DMS 273 (cell line): Measurements from ENCODE around the gene PAAF1.

Experiments used
- DNase-seq: peaks from one replicate; lab custom pipeline; 2025; ENCODE audit not compliant: unreplicated experiment; lab: John Stamatoyannopoulos, UW

PAAF1 gene

DNA sequence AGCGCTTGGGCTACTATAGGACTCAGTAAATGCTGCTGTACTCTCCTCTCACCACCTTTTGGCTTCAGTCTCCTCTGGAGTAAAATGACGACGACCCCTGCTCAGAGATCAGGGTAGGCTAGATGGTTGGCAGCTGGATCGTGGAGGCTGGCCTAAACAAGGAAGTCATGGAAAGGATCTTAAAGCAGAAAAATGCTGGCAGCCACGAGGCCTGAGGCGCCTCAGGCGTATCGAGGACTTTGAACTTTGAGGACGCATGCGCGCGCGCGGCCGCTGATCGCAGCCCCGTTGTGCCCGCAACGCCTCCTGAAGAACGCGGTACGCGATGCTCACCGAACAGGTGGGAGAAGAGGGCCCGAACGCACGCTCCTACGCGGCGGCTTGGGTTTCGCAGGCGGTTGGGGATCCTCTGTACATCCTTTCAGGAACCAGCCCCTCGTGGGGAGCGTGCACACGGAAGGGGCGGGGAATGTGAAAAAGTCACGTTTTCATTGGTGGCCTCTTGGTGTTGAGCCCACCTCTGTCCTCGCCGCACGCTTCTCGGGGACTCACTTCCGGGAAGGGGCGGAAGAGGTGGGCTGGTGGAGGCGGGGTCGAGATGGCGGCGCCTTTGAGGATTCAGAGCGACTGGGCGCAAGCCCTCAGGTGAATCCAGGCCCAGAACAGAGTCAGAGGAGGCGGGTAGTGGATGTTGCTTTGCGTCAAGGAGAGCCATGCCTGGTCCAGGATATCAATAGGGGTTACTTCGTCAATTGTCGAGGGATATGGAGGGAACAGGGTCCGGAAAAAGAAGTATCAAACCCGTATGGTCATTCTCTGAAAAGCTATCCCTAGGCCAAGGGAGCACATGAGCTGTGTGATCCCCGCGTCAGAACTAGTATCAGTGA, at the start of gene PAAF1, which contains the start of gene COA4:
PAAF1 (plus strand) TSS at position 576 of the 887 bp plus-strand sequence; CDS start at position 599, 23 bp downstream.
COA4 (minus strand) TSS at position 423 of the 887 bp plus-strand sequence. CDS start 3,468 bp downstream, outside the sequence.
- DNase-seq = peak; percentile 99

- DNase-seq = no peak
These were observed 46.5 kb upstream of the PAAF1 start for GRCh38 chr11:73830261-73830660.

DNA sequence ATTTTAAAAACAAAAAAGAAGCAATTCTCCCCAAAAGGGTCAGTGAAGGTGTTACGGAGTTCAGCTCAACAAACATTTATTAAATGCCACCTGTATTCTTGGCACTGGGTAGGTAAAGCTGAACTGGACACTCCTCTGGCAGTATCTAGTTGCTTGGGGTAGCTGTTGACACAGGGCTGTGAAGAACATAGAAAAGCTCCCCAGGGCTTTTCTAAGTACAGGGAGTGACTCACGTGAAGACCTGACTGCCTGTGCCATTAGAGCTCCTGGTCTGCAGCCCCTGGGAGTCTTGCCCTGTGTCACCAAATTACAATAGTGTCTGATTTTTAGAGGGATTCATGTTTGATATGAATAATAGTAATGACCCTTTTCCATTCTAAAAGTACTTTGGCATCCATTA, 43.7 kb upstream of the PAAF1 start:
- no peak for DNase-seq

GRCh38 chr11:73838443-73839122, 38.2 kb upstream of the PAAF1 start:
- no peak for DNase-seq

GRCh38 chr11:73839123-73839457, 37.7 kb upstream of the PAAF1 start:
- DNase-seq = no peak

DNA sequence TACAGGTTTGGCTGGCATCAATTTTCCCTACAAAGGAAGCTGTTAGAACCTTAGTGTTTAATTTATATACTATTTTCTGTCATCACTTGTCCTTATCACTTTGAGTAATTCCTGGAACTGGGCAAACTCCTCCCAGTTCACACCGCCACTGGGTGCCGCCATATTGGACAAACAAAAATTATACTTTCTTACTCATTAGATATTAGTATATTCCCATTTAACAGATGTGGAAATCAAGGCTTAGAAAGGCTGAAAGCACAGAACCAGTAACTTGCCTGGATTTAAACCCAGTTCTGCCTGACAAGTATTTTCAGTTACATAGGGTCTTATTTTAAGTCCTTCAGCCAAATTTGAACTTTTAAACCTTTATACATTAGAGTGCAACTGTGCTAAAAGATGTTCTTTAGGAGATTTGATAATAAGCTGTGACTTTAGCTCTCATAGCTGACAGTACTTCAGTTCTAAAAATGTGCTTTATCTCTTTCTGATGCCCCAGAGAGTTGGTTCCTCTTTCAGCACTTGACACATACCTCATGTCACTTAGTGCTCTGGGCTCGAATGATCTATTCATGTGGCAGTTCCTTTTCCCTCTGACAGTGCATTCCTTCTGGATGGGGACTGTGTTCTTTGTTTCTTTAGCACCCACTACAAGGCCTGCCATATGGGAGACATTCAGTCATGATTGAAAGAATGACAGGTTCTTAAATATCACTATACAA, 25.6 kb upstream of the PAAF1 start:
- DNase-seq = no peak

- no peak for DNase-seq
These were observed 24.8 kb upstream of the PAAF1 start for GRCh38 chr11:73852049-73852448.

GRCh38 chr11:73854680-73855079, 22.1 kb upstream of the PAAF1 start:
- DNase-seq = no peak

- DNase-seq = no peak
These were observed 20.7 kb upstream of the PAAF1 start for GRCh38 chr11:73856031-73856567.

DNA sequence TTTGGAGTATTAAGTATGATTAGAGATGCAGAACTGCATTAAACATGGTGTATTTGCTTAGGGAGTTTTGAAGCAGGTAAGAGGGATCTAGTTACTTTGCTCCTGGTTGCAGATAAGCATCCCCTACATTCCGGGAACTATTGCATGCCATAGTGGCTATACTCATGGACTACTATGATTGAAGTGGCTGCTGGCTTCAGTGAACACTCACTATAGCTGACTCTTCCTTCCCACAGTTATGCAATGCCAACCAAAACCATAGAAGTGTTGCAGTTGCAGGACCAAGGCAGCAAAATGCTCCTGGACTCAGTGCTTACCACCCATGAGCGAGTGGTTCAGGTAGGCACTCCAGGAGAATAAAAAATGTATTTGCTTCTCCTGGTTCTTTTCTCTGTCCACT, 17.1 kb upstream of the PAAF1 start:
- DNase-seq = no peak

GRCh38 chr11:73860202-73860601, 16.6 kb upstream of the PAAF1 start:
- no peak for DNase-seq

DNA sequence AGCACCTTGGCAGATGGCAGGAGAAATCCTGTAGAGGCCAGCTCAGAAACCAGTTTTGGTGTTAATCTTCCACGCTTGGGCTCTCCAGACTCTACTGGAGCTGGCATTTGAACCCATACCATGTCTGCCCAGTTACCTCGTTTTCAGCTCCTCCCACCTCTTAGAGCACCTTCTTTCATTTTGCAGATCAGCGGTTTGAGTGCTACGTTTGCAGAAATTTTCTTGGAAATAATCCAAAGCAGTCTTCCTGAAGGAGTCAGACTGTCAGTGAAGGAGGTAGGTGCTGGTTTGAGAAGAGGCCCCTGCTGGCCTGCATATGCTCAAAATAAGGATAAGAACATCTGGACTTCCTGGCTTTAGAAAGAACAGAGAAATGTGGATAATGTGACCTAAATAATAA, 13.8 kb upstream of the PAAF1 start:
- peak; percentile 3 for DNase-seq

- DNase-seq = peak; percentile 29
These were observed 10.7 kb upstream of the PAAF1 start for GRCh38 chr11:73866095-73866579.

- DNase-seq = peak; percentile 29
These were observed 10.2 kb upstream of the PAAF1 start for GRCh38 chr11:73866586-73866996.

GRCh38 chr11:73869332-73869949, 7.4 kb upstream of the PAAF1 start:
- peak; percentile 21 for DNase-seq

DNA sequence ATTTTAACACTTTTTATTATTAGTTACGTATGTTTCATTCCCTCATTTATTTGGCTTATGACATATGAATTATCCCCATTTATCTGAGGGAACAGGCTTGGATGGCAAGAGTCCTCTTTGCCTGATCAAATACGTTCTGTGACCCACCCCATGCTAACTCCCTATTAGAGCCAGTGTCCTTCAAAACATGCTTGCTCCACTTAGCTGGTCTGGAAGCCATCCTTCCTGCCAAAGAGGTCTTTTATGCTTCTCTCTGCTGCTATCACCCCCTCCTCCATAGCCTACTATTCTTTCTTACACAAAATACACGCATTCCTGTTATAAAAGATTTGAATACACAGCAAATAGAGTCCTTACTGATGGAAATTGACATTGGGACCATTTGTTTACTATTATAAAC, 6.5 kb upstream of the PAAF1 start:
- DNase-seq = no peak

DNA sequence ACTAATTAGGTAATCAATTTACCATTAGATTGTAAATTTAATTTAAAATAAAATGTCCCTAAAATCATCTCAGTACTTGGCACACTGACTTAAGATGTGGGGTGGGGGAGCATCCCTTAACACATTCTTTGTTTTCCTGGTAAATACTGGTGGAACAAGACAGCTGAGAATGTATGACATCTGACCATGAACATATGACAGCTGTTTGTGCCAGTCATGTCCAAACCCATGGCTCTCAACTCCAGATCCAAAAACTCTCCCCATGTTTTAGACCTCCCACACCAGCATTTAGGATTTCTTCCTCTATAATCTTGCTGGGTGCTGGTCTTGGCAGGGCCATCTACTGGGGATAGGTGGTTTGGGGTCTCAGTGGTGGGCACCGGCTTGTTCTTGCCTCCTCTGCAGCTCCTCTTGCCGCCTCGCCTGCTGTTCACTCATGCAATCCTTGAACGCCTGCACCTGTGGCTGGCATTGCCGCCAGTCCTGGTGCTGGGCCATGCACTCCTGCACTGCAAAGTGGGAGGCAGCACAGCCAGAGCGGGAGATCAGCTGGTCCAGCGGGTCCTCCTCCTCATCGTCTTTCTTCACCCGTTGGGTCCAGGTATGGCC, 3.9 kb upstream of the PAAF1 start:
- DNase-seq = no peak

GRCh38 chr11:73875380-73875779, 1.4 kb upstream of the PAAF1 start:
- DNase-seq = peak; percentile 60

- peak; percentile 38 for DNase-seq
These were observed 959 bp upstream of the PAAF1 start for GRCh38 chr11:73875840-73876239.

- DNase-seq = no peak
These were observed 2.0 kb downstream of the PAAF1 start for GRCh38 chr11:73878771-73879170.
